H1 (cell line): ENCODE measurements around the gene HK1. TPM values are rescaled to one million over a fixed set of nuclear protein-coding genes. Genes with fewer than 3 reads are reported as not detected.

ENCODE experiments used
- CTCF ChIA-PET: fragments of 300-600 bp; sonication (Branson Sonifier 250); formaldehyde crosslinking; loops from one replicate; lab custom pipeline; 2021; ENCODE audit not compliant: partially characterized antibody; lab: Charles Lee
- POLR2A ChIA-PET: fragments of 300-600 bp; sonication (Branson Sonifier 250); formaldehyde crosslinking; loops from one replicate; lab custom pipeline; 2021; ENCODE audit warnings: inconsistent platforms; ENCODE audit not compliant: partially characterized antibody; lab: Charles Lee
- DNase-seq, 2 experiments: peaks; one replicate each; pipeline versions ENCODE4 v3.0.0 to v3.0.0-alpha.2; 2010 to 2022; ENCODE audit warnings: low spot score in 2 of 2, low read depth in 1 of 2, mixed read lengths in 1 of 2
- FAIRE-seq: peaks from 2 replicates; lab custom pipeline; 2011; peaks lifted over from hg19 to GRCh38; lab: Jason Lieb, UNC
- H2AFZ ChIP-seq: 2 replicates; pipeline ENCODE4 v1.8.1; 2012; ENCODE audit warnings: low read length, inconsistent platforms
- H2AK5ac ChIP-seq: 2 replicates; pipeline ENCODE4 v1.6.1; 2013; ENCODE audit warnings: low read depth, low read length
- H2BK120ac ChIP-seq: replicated peaks from 2 replicates; pipeline ENCODE3; 2013; ENCODE audit warnings: low read depth, low read length, inconsistent platforms
- H2BK12ac ChIP-seq: 2 replicates; pipeline ENCODE4 v1.6.1; 2013; ENCODE audit warnings: low read depth, low read length
- H2BK15ac ChIP-seq: 2 replicates; pipeline ENCODE4 v1.6.1; 2013; ENCODE audit warnings: low read length
- H2BK20ac ChIP-seq: 2 replicates; pipeline ENCODE4 v1.6.1; 2013; ENCODE audit warnings: low read length
- H2BK5ac ChIP-seq: 2 replicates; pipeline ENCODE4 v1.6.1; 2013; ENCODE audit warnings: low read depth, low read length
- H3K14ac ChIP-seq: 2 replicates; pipeline ENCODE4 v1.6.1; 2013; ENCODE audit warnings: inconsistent platforms; ENCODE audit not compliant: insufficient read length
- H3K18ac ChIP-seq: 2 replicates; pipeline ENCODE4 v1.6.1; 2013; ENCODE audit warnings: low read length; ENCODE audit errors: extremely low read depth
- H3K23ac ChIP-seq: 2 replicates; pipeline ENCODE4 v1.6.1; 2013; ENCODE audit warnings: inconsistent platforms; ENCODE audit not compliant: insufficient read length
- H3K23me2 ChIP-seq: 2 replicates; pipeline ENCODE4 v1.6.1; 2013; ENCODE audit warnings: low read depth, low read length
- H3K27ac ChIP-seq: 2 replicates; pipeline ENCODE4 v1.6.1; 2011; ENCODE audit warnings: low read depth, low read length, inconsistent platforms
- H3K27me3 ChIP-seq, 4 experiments: replicated peaks in 1 of 4; 1 replicate in 1 of 4; 2 replicates in 3 of 4; pipeline versions ENCODE4 v1.6.1 to v1.8.1; 2011 to 2013; ENCODE audit warnings: low read length in 3 of 4, mild to moderate bottlenecking in 3 of 4, inconsistent platforms in 2 of 4, mixed read lengths in 2 of 4, moderate library complexity in 1 of 4; ENCODE audit not compliant: control insufficient read depth in 3 of 4, insufficient read depth in 3 of 4; ENCODE audit errors: extremely low read depth in 1 of 4
- H3K36me3 ChIP-seq, 4 experiments: 2 replicates each; pipeline versions ENCODE4 v1.6.1 to v1.8.1; 2011 to 2013; ENCODE audit warnings: mild to moderate bottlenecking in 4 of 4, low read length in 3 of 4, moderate library complexity in 2 of 4, control low read depth in 1 of 4, inconsistent platforms in 1 of 4; ENCODE audit not compliant: insufficient read depth in 4 of 4, control insufficient read depth in 2 of 4
- H3K4ac ChIP-seq: replicated peaks from 2 replicates; pipeline ENCODE3; 2013; ENCODE audit warnings: low read length, low read depth, mixed read lengths, inconsistent platforms; ENCODE audit not compliant: insufficient read length
- H3K4me1 ChIP-seq, 4 experiments: replicated peaks in 1 of 4; 1 replicate in 1 of 4; 2 replicates in 3 of 4; pipeline versions ENCODE4 v1.6.1 to v1.8.1; 2011 to 2013; ENCODE audit warnings: low read length in 3 of 4, inconsistent platforms in 2 of 4, mixed read lengths in 1 of 4; ENCODE audit not compliant: insufficient read depth in 4 of 4, control insufficient read depth in 3 of 4
- H3K4me2 ChIP-seq, 2 experiments: 2 replicates each; pipeline versions ENCODE4 v1.6.1 to v1.8.1; 2011 to 2013; ENCODE audit warnings: low read depth in 2 of 2, low read length in 2 of 2, control low read depth in 1 of 2, inconsistent platforms in 1 of 2, mild to moderate bottlenecking in 1 of 2; ENCODE audit not compliant: insufficient read depth in 1 of 2
- H3K4me3 ChIP-seq, 4 experiments: fragments of 200-600, 300-600 bp in 1 of 4; sonication (generic), shearing (Covaris generic), sonication (Bioruptor Twin) in 1 of 4; 2 replicates each; pipeline versions ENCODE4 v1.5.1 to v1.8.1; 2011 to 2016; ENCODE audit warnings: low read length in 4 of 4, low read depth in 3 of 4, control low read depth in 2 of 4, inconsistent platforms in 2 of 4, mild to moderate bottlenecking in 2 of 4, mixed read lengths in 1 of 4, moderate library complexity in 1 of 4; ENCODE audit not compliant: insufficient read depth in 2 of 4; ENCODE audit errors: extremely low read depth in 1 of 4
- H3K56ac ChIP-seq: replicated peaks from 2 replicates; pipeline ENCODE3; 2013; ENCODE audit warnings: low read depth, mild to moderate bottlenecking, mixed read lengths, low read length, inconsistent platforms; ENCODE audit not compliant: insufficient read length
- H3K79me1 ChIP-seq: 2 replicates; pipeline ENCODE4 v1.6.1; 2013; ENCODE audit warnings: low read depth, low read length, control low read depth
- H3K79me2 ChIP-seq, 2 experiments: 2 replicates each; pipeline versions ENCODE4 v1.6.1 to v1.8.1; 2012 to 2013; ENCODE audit warnings: low read length in 2 of 2, mild to moderate bottlenecking in 2 of 2, inconsistent platforms in 1 of 2; ENCODE audit not compliant: insufficient read depth in 2 of 2, control insufficient read depth in 1 of 2
- H3K9ac ChIP-seq, 4 experiments: replicated peaks in 1 of 4; 1 replicate in 1 of 4; 2 replicates in 3 of 4; pipeline versions ENCODE4 v1.6.1 to v1.8.1; 2011 to 2013; ENCODE audit warnings: low read depth in 3 of 4, low read length in 3 of 4, control low read depth in 2 of 4, mild to moderate bottlenecking in 2 of 4, moderate library complexity in 2 of 4, inconsistent platforms in 1 of 4; ENCODE audit errors: extremely low read depth in 1 of 4
- H3K9me3 ChIP-seq, 2 experiments: 2 replicates each; pipeline versions ENCODE4 v1.6.1 to v1.8.1; 2012 to 2013; ENCODE audit warnings: mild to moderate bottlenecking in 2 of 2, moderate library complexity in 2 of 2, control low read depth in 1 of 2, inconsistent platforms in 1 of 2, low read depth in 1 of 2, low read length in 1 of 2, mixed read lengths in 1 of 2; ENCODE audit not compliant: insufficient read depth in 2 of 2
- H4K20me1 ChIP-seq, 2 experiments: replicated peaks in 1 of 2; 2 replicates each; pipeline versions ENCODE3 to v1.8.1; 2011 to 2013; ENCODE audit warnings: inconsistent platforms in 2 of 2, low read length in 2 of 2, mild to moderate bottlenecking in 1 of 2; ENCODE audit not compliant: insufficient read depth in 2 of 2, control insufficient read depth in 1 of 2
- H4K5ac ChIP-seq: 2 replicates; pipeline ENCODE4 v1.6.1; 2013; ENCODE audit warnings: low read length, low read depth, mixed read lengths, inconsistent platforms; ENCODE audit not compliant: insufficient read length
- H4K8ac ChIP-seq: 2 replicates; pipeline ENCODE4 v1.8.0; 2013; ENCODE audit warnings: mild to moderate bottlenecking, moderate library complexity, low read length, inconsistent platforms; ENCODE audit not compliant: insufficient read depth; ENCODE audit errors: extremely low read depth
- H4K91ac ChIP-seq: replicated peaks from 2 replicates; pipeline ENCODE3; 2013; ENCODE audit warnings: low read length, mixed read lengths, inconsistent platforms; ENCODE audit not compliant: insufficient read length
- CBX5 ChIP-seq: fragments of 300-800, 300-1000 bp; sonication (generic); IDR thresholded peaks from 2 replicates; pipeline ENCODE4 v1.7.1; 2016; ENCODE audit warnings: antibody characterized with exemption, low read length, low read depth
- CHD1 ChIP-seq: IDR thresholded peaks from 2 replicates; pipeline ENCODE4 v1.6.1; 2012; ENCODE audit warnings: low read depth, low read length, improper control_type of control experiment
- HDAC6 ChIP-seq: IDR thresholded peaks from one replicate; pipeline ENCODE4 v1.7.1; 2012; ENCODE audit warnings: low read depth, mild to moderate bottlenecking, inconsistent platforms, low read length, moderate library complexity
- MAFK ChIP-seq: IDR thresholded peaks from 2 replicates; pipeline ENCODE4 v1.6.1; 2012; ENCODE audit warnings: low read depth, mild to moderate bottlenecking, improper control_type of control experiment, low read length
- RXRA ChIP-seq: IDR thresholded peaks from 2 replicates; pipeline ENCODE4 v1.6.1; 2011; ENCODE audit warnings: low read depth, mild to moderate bottlenecking, low read length, moderate library complexity; ENCODE audit not compliant: insufficient read depth
- TAF1 ChIP-seq: IDR thresholded peaks from 2 replicates; pipeline ENCODE4 v1.6.1; 2011; ENCODE audit warnings: mild to moderate bottlenecking, low read depth, low read length
- WGBS, 2 experiments: shearing (Covaris generic) in 1 of 2; methylation state at CpG; one replicate each; pipeline versions ENCODE4 v1.1.6 to v1.1.7; 2013 to 2015; ENCODE audit warnings: low lambda C conversion rate in 2 of 2, mixed read lengths in 2 of 2, inconsistent platforms in 1 of 2, low coverage in 1 of 2, missing lambda C conversion rate in 1 of 2; ENCODE audit not compliant: insufficient replicate concordance in 2 of 2, insufficient coverage in 1 of 2, insufficient read length in 1 of 2; ENCODE audit errors: extremely low coverage in 1 of 2, missing lambda C conversion rate in 1 of 2; 5-methylcytosine and 5-hydroxymethylcytosine counted together
- polyA plus RNA-seq, 7 experiments: library from polyadenylated mRNA; depleted of rRNA in 3 of 7; stranded (reverse) in 5 of 7; unstranded in 2 of 7; fragments of >200 nt in 5 of 7; fragments of 200-250 nt in 2 of 7; gene quantifications; 1 replicate in 5 of 7; 2 replicates in 1 of 7; 4 replicates in 1 of 7; pipeline versions ENCODE4 v1.2.1 to v1.2.3, GENCODE V29; 2011 to 2013; ENCODE audit warnings: missing spikeins in 2 of 7, mixed read lengths in 2 of 7
- total RNA-seq: library from RNA; stranded (reverse); fragmentation: NEBNext Ultra II Directional; extraction: Animal tissue kit (Norgen Biotek cat#: 25700); gene quantifications from 2 replicates; pipeline ENCODE4 v1.2.1, GENCODE V29; 2021

The HK1 gene
- total and polyA plus RNA-seq, 2 of the 8 experiments (the other 6 are each of a cell fraction or from before 2014, with no cell fraction given) = 55.8 to 247 TPM

DNA sequence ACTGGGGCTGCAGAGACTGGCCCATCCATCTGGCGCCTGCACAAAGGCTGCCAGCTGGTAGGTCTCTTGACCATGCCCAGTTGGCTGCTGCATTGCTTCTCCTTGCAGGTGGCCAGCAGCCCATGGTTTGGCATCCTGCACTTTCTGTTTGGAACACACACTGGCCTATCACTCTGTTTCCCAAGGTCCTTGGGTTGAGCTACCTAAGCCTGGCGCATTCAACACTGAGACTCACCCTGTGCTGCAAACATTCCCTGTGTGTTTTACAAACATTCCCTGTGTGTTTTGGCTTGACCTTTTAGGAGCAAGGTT is 83.0 kb downstream of the HK1 start:
- Histone ChIP-seq H2AK5ac (no peak overlapping the region), H3K18ac (no peak overlapping the region), H4K8ac (no peak overlapping the region), H2BK20ac (no peak overlapping the region), H3K23ac (no peak overlapping the region), H3K4me3 (no peak overlapping the region), H3K9me3 (no peaks in the 10 kb centered on the region), H4K91ac (no peak overlapping the region), H3K79me1 (peaks cover 6% of the 10 kb centered on the region; the same call in 1 of the 2 replicates), H4K20me1 (peaks cover 3 to 8% of the 10 kb centered on the region in 2 experiments), H3K27ac (no peak overlapping the region), H3K23me2 (no peaks in the 10 kb centered on the region), H3K79me2 (peaks cover 0 to 46% of the 10 kb centered on the region in 2 experiments; a peak in 2 of 4 replicates), H3K36me3 (peaks cover 2 to 25% (median 14%) of the 10 kb centered on the region in 4 experiments; a peak in 5 of 8 replicates), H3K14ac (no peak overlapping the region), H3K4ac (no peak overlapping the region), H3K4me1 (peaks cover 2 to 12% (median 6%) of the 10 kb centered on the region in 4 experiments; a peak in 5 of 7 replicates), H3K56ac (no peak overlapping the region), H2AFZ (no peak overlapping the region), H4K5ac (no peak overlapping the region), H2BK5ac (no peak overlapping the region), H3K9ac (no peak overlapping the region), H2BK120ac (no peak overlapping the region), H2BK12ac (no peak overlapping the region), H2BK15ac (no peak overlapping the region), H3K27me3 (no peaks in the 10 kb centered on the region), H3K4me2 (no peak overlapping the region)
- TF ChIP-seq RXRA (no peak), CBX5 (no peak), CHD1 (no peak), MAFK (no peak), TAF1 (no peak), HDAC6 (no peak)
- ChIA-PET POLR2A (interaction anchor here (0.6 kb wide), 1 partner anchor 30 kb away, joined by 3 read pairs; no protein-coding TSS in a partner anchor), CTCF (interaction anchor here (0.6 to 2.1 kb wide), 3 partner anchors 10 to 46 kb away, joined by 3 to 11 read pairs (median 5); no protein-coding TSS in a partner anchor)
- FAIRE-seq (no peak), DNase-seq (no peak)
- 93% methylated on average over 2 of the region's 2 CpGs; no CpG with 5 or more reads in 1 of the 2 experiments for WGBS, 2 experiments
